Esophagus muscularis mucosa (tissue), 4 donors: ENCODE results near the gene FUT9.

Experiments used
- EP300 ChIP-seq: sonication (generic); formaldehyde crosslinking; IDR thresholded peaks from one replicate; pipeline ENCODE4 v1.6.1; 2017; ENCODE audit warnings: antibody characterized with exemption
- POLR2AphosphoS5 ChIP-seq, 2 donors: sonication (generic); formaldehyde crosslinking; IDR thresholded peaks; one replicate each; pipeline ENCODE4 v1.6.1; 2017; ENCODE audit warnings: antibody characterized with exemption in 2 of 2
- TF ChIP-seq, protein P1 (sequence below), 3 experiments: fragments of 200-600 bp in 2 of 3; fragments of 450-650 bp in 1 of 3; sonication (generic) in 2 of 3; IDR thresholded peaks; one replicate each; pipeline ENCODE4 v1.5.1; 2017 to 2019; ENCODE audit warnings: antibody characterized with exemption in 3 of 3, mild to moderate bottlenecking in 2 of 3, moderate library complexity in 1 of 3

DNA sequence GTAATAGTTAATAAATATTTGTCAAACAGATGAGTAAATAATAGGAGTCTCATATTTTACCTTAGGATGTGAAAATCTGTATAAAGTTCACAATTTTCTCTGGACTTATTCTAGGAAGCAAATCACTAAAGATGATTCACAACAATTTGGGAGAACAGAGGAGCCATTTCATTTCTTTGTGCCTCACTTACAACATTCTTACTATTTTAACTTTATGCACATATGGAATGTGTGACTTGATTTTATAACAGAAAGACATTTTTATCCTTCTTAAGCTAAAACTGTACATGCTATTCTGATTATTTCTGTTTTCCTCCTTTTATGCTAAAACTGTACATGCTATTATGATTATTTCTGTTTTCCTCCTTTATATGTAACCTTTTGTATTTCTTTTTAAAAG is 83.3 kb downstream of the FUT9 start:
- no peak for TF ChIP-seq EP300
- TF ChIP-seq, protein P1, sequence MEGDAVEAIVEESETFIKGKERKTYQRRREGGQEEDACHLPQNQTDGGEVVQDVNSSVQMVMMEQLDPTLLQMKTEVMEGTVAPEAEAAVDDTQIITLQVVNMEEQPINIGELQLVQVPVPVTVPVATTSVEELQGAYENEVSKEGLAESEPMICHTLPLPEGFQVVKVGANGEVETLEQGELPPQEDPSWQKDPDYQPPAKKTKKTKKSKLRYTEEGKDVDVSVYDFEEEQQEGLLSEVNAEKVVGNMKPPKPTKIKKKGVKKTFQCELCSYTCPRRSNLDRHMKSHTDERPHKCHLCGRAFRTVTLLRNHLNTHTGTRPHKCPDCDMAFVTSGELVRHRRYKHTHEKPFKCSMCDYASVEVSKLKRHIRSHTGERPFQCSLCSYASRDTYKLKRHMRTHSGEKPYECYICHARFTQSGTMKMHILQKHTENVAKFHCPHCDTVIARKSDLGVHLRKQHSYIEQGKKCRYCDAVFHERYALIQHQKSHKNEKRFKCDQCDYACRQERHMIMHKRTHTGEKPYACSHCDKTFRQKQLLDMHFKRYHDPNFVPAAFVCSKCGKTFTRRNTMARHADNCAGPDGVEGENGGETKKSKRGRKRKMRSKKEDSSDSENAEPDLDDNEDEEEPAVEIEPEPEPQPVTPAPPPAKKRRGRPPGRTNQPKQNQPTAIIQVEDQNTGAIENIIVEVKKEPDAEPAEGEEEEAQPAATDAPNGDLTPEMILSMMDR (IDR thresholded peaks at IDR 0.05): no peak
- no peak for TF ChIP-seq POLR2AphosphoS5 (IDR thresholded peaks at IDR 0.05)
